HFFc6 (cell line): ENCODE measurements around the gene PCDHGA1. TPM values are rescaled to one million over a fixed set of nuclear protein-coding genes. Genes with fewer than 3 reads are reported as not detected.
"Not testable (repeated sequence)": the region's sequence is repeated elsewhere in the genome, so short reads cannot be mapped to it uniquely, and the experiment has no call there.

Experiments used
- DNase-seq: peaks from one replicate; pipeline ENCODE4 v3.0.0-alpha.2; 2018
- H3K27ac Mint-ChIP-seq: 2 replicates; pipeline ENCODE4 v1.8.0; 2020; ENCODE audit warnings: mild to moderate bottlenecking, mixed read lengths
- H3K27me3 Mint-ChIP-seq: 2 replicates; pipeline ENCODE4 v1.8.0; 2021; ENCODE audit warnings: mild to moderate bottlenecking, moderate library complexity, mixed read lengths; ENCODE audit not compliant: insufficient read depth
- H3K36me3 Mint-ChIP-seq: 2 replicates; pipeline ENCODE4 v1.8.0; 2021; ENCODE audit warnings: low read depth, mixed read lengths
- H3K4me1 Mint-ChIP-seq: 2 replicates; pipeline ENCODE4 v1.8.0; 2020; ENCODE audit warnings: low read depth, mixed read lengths
- H3K4me3 Mint-ChIP-seq: 2 replicates; pipeline ENCODE4 v1.8.0; 2020; ENCODE audit warnings: mild to moderate bottlenecking, moderate library complexity, mixed read lengths
- H3K9me3 Mint-ChIP-seq: 2 replicates; pipeline ENCODE4 v1.8.0; 2020; ENCODE audit warnings: mild to moderate bottlenecking, mixed read lengths
- total RNA-seq, 6 experiments: library from RNA; stranded (reverse); fragmentation: NEBNext Ultra II Directional; extraction: Animal tissue kit (Norgen Biotek cat#: 25700); gene quantifications; 2 replicates in 1 of 6; 3 replicates in 5 of 6; pipeline ENCODE4 v1.2.3, GENCODE V29; 2021
- TF ChIP-seq, protein P1 (sequence below): fragments of 200-600 bp; sonication (generic); IDR thresholded peaks from 2 replicates; pipeline ENCODE4 v1.5.0; 2021; ENCODE audit warnings: antibody characterized with exemption, mild to moderate bottlenecking

PCDHGA1 gene
- total RNA-seq, 6 experiments from 2014 or later, result 0.91 to 1.6 (median 1.2) TPM

DNA sequence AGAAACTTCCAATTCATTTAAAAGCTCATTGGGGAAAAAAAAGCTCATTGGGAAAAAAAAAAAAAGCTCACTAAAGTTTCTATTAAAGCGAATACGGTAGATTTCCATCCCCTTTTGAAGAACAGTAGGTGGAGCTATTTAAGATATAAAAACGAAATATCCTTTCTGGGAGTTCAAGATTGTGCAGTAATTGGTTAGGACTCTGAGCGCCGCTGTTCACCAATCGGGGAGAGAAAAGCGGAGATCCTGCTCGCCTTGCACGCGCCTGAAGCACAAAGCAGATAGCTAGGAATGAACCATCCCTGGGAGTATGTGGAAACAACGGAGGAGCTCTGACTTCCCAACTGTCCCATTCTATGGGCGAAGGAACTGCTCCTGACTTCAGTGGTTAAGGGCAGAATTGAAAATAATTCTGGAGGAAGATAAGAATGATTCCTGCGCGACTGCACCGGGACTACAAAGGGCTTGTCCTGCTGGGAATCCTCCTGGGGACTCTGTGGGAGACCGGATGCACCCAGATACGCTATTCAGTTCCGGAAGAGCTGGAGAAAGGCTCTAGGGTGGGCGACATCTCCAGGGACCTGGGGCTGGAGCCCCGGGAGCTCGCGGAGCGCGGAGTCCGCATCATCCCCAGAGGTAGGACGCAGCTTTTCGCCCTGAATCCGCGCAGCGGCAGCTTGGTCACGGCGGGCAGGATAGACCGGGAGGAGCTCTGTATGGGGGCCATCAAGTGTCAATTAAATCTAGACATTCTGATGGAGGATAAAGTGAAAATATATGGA lies 100.2 kb downstream of the PCDHGA1 start, which contains the start of gene PCDHGA12:
Gene PCDHGA12 (plus strand): TSS at position 176 of the 782 bp plus-strand sequence. CDS start 253 bp downstream, at position 429.
- Mint-ChIP-seq H3K9me3 (peaks cover 43% of the 10 kb centered on the region), H3K36me3 (peaks cover 52% of the 10 kb centered on the region)

DNA sequence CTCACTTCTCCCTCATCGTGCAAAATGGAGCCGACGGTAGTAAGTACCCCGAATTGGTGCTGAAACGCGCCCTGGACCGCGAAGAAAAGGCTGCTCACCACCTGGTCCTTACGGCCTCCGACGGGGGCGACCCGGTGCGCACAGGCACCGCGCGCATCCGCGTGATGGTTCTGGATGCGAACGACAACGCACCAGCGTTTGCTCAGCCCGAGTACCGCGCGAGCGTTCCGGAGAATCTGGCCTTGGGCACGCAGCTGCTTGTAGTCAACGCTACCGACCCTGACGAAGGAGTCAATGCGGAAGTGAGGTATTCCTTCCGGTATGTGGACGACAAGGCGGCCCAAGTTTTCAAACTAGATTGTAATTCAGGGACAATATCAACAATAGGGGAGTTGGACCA lies 101.0 kb downstream of the PCDHGA1 start:
- peaks cover 43% of the 10 kb centered on the region for H3K4me1 Mint-ChIP-seq
- DNase-seq, result no peak
- peaks cover 43% of the 10 kb centered on the region for H3K9me3 Mint-ChIP-seq
- TF ChIP-seq, protein P1, sequence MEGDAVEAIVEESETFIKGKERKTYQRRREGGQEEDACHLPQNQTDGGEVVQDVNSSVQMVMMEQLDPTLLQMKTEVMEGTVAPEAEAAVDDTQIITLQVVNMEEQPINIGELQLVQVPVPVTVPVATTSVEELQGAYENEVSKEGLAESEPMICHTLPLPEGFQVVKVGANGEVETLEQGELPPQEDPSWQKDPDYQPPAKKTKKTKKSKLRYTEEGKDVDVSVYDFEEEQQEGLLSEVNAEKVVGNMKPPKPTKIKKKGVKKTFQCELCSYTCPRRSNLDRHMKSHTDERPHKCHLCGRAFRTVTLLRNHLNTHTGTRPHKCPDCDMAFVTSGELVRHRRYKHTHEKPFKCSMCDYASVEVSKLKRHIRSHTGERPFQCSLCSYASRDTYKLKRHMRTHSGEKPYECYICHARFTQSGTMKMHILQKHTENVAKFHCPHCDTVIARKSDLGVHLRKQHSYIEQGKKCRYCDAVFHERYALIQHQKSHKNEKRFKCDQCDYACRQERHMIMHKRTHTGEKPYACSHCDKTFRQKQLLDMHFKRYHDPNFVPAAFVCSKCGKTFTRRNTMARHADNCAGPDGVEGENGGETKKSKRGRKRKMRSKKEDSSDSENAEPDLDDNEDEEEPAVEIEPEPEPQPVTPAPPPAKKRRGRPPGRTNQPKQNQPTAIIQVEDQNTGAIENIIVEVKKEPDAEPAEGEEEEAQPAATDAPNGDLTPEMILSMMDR, result no peak
- no peak overlapping the region for H3K27ac Mint-ChIP-seq
- H3K4me3 Mint-ChIP-seq, result no peak overlapping the region; the same call in 1 of the 2 replicates
- H3K27me3 Mint-ChIP-seq, result peaks cover 5% of the 10 kb centered on the region
- H3K36me3 Mint-ChIP-seq, result peaks cover 46% of the 10 kb centered on the region

More for the DNA sequence above, 100.2 kb downstream of the PCDHGA1 start, which contains the start of gene PCDHGA12:
- peak within 1 kb of the TSS; percentile 81 for H3K4me3 Mint-ChIP-seq
- peaks cover 5% of the 10 kb centered on the region for H3K27me3 Mint-ChIP-seq
- TF ChIP-seq, protein P1, result peak; percentile 83
- peak within 1 kb of the TSS; percentile 76 for H3K27ac Mint-ChIP-seq
- H3K4me1 Mint-ChIP-seq, result peaks cover 35% of the 10 kb centered on the region
- peak; percentile 88 for DNase-seq

DNA sequence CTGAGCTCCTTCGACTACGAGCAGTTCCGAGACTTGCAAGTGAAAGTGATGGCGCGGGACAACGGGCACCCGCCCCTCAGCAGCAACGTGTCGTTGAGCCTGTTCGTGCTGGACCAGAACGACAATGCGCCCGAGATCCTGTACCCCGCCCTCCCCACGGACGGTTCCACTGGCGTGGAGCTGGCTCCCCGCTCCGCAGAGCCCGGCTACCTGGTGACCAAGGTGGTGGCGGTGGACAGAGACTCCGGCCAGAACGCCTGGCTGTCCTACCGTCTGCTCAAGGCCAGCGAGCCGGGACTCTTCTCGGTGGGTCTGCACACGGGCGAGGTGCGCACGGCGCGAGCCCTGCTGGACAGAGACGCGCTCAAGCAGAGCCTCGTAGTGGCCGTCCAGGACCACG lies 102.0 kb downstream of the PCDHGA1 start:
- not testable (repeated sequence) for H3K27ac Mint-ChIP-seq, H3K27me3 Mint-ChIP-seq, H3K4me3 Mint-ChIP-seq, DNase-seq
- Mint-ChIP-seq H3K36me3 (peaks cover 38% of the 10 kb centered on the region), H3K4me1 (peaks cover 53% of the 10 kb centered on the region), H3K9me3 (peaks cover 34% of the 10 kb centered on the region)

DNA sequence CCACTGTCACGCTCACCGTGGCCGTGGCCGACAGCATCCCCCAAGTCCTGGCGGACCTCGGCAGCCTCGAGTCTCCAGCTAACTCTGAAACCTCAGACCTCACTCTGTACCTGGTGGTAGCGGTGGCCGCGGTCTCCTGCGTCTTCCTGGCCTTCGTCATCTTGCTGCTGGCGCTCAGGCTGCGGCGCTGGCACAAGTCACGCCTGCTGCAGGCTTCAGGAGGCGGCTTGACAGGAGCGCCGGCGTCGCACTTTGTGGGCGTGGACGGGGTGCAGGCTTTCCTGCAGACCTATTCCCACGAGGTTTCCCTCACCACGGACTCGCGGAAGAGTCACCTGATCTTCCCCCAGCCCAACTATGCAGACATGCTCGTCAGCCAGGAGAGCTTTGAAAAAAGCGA lies 102.4 kb downstream of the PCDHGA1 start:
- H3K27me3 Mint-ChIP-seq, DNase-seq, H3K27ac Mint-ChIP-seq: not testable (repeated sequence)
- H3K4me1 Mint-ChIP-seq, result peaks cover 57% of the 10 kb centered on the region
- H3K4me3 Mint-ChIP-seq, result peak overlapping the region; percentile 28; the same call in 1 of the 2 replicates
- peaks cover 33% of the 10 kb centered on the region for H3K9me3 Mint-ChIP-seq
- H3K36me3 Mint-ChIP-seq, result peaks cover 38% of the 10 kb centered on the region

DNA sequence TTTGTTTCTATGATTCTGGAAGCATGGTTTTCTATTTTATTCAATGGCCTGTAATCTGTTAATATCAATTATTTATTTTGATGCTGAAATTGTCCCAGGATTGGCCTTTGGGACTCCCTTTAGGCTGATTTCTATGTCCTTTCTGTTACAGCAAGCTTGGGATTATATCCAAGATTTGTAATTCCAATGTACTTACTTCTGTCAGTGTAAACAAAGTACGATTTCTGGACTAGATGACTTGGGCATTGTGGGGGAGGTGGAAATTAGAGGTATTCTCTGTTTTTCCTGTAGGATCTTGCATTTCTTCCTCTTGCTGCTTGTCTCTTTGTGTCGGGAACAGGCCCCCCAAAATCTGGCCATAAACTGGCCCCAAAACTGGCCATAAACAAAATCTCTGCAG lies 103.7 kb downstream of the PCDHGA1 start:
- Mint-ChIP-seq H3K27me3 (peaks cover 5% of the 10 kb centered on the region), H3K4me3 (peak overlapping the region; percentile 57), H3K9me3 (peaks cover 27% of the 10 kb centered on the region), H3K4me1 (peaks cover 64% of the 10 kb centered on the region), H3K27ac (peak overlapping the region; percentile 25; the same call in 1 of the 2 replicates), H3K36me3 (peaks cover 32% of the 10 kb centered on the region)
- TF ChIP-seq, protein P1, result no peak
- DNase-seq, result peak; percentile 45

DNA sequence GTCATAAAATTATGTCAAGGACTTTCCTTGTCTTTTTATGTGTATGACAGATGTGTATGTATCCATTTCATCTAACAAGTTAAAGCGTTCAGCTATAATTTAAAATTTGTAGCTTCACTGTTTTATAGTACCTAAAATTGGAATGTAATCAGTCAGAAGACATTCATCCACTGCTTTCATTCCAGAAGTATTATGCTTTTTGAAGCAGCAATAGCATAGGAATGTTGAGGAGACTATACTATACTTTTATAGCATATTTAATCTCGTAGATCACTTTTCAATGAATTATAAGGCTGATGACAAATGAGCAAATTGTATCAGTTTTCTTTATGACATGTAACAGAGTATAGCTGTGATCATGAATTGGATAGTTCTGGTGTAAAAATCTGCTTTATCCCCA lies 106.9 kb downstream of the PCDHGA1 start:
- peak; percentile 41 for DNase-seq
- peak overlapping the region; percentile 73 for H3K27ac Mint-ChIP-seq
- no peaks in the 10 kb centered on the region; the same call in 1 of the 2 replicates for H3K27me3 Mint-ChIP-seq
- TF ChIP-seq, protein P1, result no peak
- peaks cover 13% of the 10 kb centered on the region for H3K9me3 Mint-ChIP-seq
- H3K36me3 Mint-ChIP-seq, result peaks cover 34% of the 10 kb centered on the region
- peak overlapping the region; percentile 57 for H3K4me3 Mint-ChIP-seq
- peaks cover 62% of the 10 kb centered on the region for H3K4me1 Mint-ChIP-seq
